Astrocyte of the hippocampus (primary cell): Measurements from ENCODE around the gene HLA-DMA.
"Not testable (repeated sequence)": the region's sequence is repeated elsewhere in the genome, so short reads cannot be mapped to it uniquely, and the experiment has no call there.

Experiments
- DNase-seq: peaks from one replicate; pipeline ENCODE4 v3.0.0; 2011; ENCODE audit warnings: low read depth, low spot score

The HLA-DMA gene

DNA sequence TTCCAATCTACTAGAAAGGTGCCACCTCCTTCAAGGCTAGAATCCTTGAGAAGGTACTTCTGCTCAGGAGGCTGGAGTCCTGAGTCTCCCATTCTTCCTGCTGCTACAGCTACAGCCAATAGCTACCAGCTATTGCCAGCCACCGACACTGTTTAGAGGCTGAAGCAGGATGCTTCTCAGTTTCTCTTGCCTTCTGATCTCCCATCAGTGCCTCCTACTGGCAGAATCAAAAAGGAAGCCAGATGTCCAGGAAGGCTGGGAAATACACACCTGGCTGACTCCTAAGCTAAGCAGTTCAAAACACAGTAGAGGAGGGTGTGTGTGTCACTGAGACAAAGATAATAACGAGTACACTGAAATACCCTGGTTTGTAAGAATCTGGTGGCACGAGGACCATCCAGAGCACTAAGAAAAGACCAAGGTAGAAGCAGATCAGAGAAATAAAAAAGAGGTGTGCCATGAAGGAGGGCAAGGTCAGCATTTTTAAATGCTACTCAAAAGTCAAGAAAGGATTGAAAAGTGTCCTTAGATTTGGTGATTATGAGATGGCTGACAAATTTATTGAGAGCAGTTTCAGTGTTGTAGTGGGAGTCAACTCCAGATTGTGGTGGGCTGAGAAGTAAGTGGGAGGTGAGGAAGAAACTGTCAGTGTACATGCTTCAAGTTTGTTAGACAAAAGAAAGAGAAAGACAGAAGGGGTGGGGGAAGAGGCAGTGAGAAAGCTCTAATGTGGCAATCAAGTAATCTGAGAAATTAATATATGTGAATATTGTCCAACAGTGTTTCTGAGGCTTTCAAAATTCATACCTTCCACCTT is 2.3 kb upstream of the HLA-DMA start:
- DNase-seq: no peak

DNA sequence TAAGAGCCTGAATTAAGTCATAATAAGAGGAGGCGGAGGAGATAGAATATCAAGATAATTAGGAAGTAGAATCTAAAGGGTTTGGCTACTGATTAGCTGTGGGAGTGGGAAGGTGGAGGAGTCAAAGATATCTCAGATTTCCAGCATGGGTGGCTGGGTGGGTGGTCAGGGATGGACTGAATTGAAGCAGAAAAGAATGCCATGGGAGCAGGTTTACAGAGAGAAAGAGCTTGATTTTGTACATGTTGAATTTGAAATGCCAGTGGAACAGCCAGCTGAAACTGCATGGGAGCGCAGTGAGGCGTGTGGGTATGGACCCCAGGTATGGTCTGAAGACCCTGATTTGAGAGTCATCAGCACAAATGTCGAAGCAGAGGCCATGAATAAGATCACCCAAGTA is 1.4 kb upstream of the HLA-DMA start:
- no peak for DNase-seq

DNA sequence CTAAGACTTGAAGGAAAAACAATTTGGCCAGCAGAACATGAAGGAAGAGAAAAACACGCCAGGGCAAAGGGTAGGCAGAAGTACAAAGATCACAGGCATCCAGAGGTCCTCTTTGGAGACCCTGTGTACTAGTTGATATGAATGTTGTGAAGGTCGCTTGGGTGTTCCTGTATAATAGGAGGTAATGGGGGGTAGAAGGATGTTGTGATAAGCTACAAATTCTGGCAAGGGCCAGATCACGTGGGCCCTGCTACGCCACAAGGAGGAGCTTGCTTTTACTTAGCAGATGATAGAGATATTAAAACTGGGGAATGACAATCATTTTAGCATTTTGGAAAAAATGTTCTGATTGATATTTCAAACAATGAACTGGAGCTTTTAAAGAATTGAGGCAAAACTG is 878 bp upstream of the HLA-DMA start:
- no peak for DNase-seq

DNA sequence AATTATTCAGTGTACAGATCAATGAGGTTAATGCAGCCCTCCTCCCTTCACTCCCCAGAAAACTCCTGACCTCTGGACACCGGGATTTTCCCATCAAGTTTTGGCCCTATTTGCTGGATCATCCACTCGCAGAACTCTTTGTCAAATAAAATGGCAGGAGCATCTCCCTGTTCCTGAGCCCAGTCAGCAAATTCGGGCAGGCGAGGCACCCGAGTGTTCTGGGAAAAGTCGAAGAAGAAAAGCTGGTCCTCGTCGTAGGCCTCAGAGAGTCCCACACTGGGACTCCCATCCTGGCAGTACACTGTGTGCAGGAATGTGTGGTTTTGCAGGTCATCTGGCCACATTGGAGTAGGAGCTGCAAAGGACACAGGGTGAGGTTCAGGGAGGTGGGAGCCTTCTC is 2.4 kb downstream of the HLA-DMA start:
- no peak for DNase-seq

DNA sequence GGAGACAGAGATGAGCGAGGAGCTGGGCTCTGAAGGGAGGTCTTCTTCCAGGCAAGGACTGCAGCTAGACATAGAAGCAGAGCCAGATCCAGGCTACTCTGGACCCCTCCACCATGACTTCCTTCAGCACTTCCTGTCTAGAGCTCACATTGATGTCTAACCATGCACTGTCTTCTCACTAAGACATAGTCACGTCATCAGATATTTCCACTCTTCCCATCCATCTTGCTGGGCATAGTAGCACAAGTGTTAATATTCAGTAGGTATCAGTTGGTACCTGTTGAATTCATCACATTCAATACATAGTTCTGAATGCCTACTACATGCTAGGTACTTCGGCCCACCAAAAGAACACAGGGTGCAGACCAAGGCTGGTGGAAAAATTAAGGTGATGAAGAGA is 2.9 kb downstream of the HLA-DMA start:
- DNase-seq: no peak

DNA sequence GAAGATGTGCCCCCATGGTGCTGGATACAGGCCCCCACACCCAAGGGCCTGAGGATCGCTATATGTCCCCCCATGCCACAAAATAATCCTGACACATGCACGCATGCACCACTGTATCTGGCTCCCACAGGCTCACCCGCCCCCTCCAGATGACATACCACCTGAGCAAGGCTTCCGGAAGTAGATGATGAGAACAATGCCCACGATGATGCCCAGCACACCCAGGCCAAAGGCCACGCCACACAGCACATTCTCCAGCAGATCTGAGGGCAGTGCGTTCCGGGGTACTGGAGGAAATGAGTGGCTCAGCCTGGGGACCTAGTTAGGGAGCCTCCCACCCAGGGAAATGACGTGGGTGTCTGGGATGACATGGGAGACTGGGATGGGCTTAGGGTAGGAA is 3.8 kb downstream of the HLA-DMA start:
- DNase-seq: no peak

DNA sequence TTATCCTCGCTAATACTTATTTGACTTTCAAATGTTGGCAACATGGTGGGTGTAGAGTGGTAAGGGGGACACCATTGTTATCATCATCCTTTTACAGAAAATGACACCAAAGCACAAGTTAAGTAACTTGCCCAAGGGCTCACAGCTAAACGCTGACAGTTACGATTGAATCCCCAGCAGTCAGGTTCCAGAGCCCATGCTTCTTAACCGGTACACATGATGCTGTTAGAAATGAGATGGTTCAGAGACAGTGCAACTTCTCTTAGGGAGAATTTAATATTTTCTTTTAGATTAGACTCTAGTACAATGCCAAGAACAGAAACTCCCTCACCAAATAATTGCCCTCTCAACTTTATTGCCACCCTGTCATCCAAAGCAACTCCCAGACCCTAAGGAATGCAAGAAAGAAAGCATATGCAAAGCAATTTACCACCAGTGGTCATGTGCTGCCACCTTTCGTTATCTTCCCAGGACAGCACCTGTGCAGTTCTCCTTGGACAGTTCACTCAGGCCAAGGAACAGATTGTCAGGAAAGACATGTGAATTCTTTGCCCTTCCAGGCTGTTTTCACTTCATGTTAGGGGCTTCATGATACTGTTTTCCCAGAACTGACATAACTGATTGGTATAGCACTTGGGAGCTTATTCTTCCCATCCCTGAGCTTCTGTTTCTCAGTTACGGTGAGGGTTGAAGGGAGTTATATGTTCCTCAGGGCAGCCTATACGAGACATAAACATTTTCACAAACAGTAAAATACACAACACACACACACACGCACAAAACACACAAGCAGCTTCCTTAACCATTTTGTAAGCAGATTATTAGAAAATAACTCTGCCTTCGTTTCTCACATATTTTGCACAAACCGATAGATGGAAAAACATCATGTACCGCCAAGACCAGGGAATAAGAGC is 5.1 kb downstream of the HLA-DMA start:
- DNase-seq: peak; percentile 47

DNA sequence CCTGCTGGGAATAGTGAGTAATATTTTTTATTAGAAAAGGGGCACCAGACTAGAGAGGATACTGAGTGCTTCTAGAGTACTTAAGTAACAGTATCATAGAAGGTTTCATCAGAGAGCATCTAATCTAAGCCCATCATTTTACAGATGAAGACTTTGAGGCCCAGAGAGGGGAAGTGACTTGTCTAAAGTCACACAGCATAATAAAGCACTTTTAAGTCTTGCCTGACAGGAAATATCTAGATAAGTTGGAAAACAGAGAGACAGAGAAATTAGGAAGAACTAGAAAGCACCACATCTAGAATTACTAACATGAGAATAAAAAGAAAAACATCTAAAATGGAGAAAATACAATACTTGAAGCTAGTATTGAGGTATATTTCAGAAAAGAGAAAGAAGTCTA is 6.0 kb downstream of the HLA-DMA start:
- DNase-seq: no peak

DNA sequence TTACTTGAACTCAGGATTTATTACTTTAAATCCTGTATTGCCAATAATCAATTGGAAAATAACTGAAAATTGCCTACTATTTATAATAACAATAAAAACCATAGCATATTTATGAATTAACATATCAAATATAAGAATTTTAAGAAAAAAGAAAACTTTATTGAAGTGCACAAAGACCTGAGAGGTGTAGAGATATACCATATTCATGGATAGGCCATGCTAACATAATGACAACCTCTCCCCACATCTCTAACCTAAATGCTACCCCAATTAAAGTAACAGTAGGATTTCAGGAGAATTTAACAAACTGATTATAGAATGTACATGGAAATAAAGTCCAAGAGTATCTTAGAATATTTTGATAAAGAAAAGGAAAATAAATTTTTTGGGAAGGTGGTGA is 6.9 kb downstream of the HLA-DMA start:
- DNase-seq: no peak

DNA sequence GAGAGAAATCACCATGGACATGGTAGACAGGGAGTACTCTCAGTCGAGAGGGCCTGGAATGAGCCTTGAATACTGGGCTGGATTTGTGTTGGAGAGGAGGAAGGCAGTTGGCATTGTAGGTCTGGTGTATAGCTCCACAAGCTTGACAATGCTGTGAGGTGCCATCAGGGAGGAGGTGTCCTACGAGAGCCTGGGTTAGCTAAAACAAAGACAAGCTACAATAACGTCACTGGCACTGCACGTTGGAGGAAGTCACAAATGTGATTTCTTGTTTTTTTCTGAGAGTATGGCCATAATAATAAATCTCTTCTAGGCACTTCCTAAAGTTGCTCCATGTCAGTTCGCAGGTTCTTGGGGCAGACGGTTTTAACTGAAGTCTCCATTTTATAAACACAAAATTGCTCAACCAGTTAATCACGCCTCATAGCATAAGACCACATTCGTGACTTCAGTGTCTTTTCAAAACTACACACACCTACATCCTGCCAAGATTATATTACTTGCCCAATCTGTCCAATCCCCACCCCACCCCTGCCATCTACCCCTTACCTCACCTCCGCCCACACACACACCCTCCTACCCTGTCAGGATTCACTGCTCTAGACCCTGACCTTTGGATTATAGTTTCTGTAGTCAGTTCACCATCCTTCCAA is 7.7 kb downstream of the HLA-DMA start:
- DNase-seq: no peak

DNA sequence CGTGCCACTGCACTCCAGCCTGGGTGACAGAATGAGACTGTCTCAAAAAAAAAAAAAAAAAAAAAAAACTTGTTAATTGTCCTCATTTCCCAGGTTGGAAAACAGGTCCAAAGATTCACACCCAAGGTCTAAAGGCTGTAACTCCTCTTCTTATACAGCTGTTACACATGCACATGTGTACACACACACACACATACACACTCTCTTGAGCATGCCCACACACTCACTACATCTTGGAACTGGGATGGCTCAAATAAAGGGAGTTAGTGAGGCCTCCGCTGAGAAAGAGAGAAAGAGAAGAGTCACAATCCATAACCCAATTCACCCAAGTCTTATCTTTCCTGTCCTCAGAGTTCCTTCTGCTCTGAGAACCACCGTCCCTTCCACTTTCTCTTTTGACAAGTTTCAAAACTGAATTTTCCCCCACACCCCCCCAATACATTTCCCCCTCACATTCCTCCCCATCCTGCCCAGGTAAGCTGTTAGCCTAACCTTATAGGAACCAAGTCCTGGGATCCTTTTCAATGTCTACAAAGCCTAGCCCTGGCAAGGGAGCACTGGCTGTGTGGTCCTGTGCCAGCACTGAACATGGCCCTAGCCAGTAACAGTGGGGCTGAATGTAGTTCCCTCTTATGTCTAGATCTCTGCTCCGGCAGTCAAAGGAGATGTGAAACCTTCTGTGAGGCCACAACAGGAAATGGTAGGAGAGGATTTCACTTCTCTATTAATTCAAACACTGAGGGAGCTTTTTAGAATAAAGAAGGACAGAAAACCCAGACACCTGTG is 8.8 kb downstream of the HLA-DMA start:
- DNase-seq: no peak

DNA sequence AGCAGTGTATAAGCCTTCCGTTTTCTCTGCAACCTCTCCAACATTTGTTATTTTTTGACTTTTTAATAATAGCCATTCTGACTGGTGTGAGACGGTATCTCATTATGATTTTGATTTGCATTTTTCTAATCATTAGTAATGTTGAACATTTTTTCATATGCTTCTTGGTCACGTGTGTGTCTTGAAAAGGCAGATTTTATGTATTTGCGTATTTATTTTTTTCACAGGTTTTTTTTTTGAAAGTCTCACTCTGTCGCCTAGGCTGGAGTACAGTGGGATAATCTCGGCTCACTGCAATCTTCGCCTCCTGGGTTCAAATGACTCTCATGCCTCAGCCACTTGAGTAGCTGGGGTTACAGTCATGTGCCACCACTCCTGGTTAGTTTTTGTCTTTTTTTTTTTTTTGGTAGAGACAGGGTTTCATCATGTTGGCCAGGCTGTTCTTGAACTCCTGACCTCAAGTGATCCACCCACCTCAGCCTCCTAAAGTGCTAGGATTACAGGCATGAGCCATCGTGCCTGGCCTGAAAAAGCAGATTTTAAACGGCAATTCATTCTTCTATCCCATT is 10.3 kb downstream of the HLA-DMA start:
- DNase-seq: not testable (repeated sequence)

DNA sequence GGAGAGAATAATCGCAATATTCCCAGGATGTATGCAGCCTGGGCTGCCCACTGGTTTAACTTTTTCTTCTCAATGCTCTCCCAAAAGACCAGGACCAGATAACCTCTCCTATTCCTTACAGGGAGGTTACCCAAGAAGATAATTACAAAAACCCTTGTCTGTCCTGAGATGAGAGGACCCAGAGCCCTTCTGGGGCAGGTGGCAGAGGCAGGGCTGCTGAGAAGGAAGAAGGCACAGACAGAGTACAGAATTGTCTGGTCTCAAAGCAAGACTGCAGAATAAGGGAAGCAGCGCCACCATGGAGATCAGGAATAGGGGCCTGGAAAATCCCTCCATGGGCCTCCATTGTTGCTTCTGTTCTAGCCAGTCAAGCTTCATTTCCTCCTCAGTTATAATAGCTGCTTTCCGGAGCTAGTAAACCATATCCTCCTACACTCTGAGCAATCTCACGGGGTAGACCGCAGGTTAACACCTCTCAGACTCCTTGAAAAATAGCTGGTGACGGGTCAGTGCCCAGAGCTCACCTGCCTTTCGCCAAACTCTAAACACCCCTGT is 11.6 kb downstream of the HLA-DMA start:
- DNase-seq: no peak

DNA sequence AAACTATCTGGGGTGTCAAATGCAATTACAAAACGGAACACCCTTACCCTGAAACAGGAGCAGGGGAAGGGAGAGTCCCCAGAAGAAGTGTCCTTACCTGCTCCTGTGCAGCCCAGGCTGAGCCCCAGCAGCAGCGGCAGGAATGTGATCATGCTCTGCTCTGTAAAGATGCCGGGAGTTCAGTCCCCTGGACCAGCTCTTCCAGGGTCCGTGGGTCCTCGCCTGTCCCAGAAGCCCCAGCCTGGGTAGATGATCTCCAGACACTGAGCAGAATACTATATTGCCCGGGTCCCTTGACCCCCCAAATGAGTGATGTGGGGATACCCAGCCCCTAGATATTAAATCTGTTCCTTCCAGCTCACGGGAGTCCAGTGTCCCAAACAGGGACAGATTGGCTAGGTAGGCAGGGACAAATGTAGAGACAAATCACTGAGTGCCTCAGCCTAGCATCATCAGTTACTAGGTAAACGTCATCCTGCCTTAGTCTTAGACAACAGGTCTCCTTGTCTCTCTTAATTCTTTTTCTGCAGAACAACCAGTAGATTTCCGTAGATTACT is 12.2 kb downstream of the HLA-DMA start, which contains the start of gene HLA-DMB:
Gene HLA-DMB (minus strand): TSS at position 373 of the 558 bp plus-strand sequence. CDS start 221 bp downstream, at position 152.
- peak; percentile 87 for DNase-seq

DNA sequence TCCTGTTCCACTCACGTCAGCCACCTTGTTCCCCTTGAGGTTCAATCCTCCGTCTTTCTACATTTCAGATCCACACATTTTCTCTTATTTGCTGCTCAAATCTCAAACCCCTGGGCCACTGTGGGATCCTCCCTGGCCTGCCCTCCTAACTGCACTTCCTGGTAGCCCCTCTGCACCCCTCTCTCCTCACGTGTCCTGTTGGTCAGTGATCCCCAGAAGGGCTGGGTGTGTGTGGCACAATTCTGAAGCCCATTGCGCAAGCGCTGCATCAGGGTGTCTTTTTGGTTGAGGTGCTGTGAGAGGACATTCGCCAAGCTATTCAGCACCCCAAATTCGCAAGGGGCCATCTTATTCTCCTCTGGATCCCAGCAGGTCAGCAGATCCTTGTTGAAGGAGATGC is 14.4 kb downstream of the HLA-DMA start:
- no peak for DNase-seq

DNA sequence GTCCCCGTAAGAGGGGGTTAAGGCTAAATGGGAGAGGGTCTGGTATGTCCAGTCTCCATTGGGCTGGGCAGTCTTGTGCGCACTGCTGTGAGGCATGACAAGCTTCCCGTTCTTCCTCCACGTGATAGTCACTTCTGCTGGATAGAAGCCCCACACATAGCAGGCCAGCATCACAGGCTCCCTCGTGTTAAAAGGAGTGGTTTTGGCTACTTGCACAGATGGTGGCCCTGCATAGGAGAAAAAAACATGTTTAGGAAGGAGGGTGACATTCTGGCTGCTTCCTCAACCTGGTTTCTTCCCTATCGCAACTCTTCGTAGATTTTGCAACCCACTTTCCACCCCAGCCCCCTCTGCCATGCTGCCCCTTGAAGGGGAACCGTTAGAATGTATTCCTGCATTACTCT is 15.7 kb downstream of the HLA-DMA start:
- no peak for DNase-seq

DNA sequence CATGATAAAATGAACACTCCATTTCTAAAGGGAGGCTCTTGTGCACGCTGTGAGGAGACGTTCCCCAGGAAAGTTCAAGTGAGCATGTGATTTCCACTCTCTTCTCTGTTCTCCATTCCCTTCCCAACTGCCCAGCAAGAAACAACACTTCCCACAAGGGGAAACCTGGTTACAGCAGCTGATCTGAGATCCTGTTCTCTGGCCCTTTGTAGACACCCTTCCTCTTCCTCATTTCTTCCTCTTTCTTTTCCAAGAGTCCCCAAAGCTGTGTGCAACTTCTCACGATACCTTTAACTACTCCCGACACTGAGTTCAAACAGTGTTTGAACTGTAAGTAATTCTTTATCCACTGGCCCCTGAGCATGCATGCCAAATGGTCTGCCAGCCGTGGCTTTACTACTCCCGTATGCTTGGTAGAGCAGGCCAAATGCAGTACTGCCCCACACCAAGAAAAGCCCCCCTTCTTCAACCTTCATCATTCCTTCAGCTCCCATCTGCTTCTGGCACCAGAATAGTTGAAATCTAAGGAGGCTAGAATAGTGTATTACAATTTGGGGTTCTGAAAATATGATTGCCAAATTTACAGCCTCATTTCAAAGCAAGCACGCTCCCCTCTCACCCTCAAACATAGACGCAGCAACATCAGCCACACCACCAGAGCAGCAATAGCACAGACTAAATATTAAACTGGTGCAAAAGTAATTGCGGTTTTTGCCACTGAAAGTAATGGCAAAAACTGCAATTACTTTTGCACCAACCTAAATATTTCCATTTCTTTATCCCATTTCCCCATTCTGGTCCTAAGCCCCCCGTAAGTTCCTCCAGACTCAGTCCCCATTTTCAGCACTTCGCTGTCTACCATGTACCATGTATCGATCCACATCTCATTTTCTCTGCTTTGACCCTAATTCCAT is 16.4 kb downstream of the HLA-DMA start:
- no peak for DNase-seq

DNA sequence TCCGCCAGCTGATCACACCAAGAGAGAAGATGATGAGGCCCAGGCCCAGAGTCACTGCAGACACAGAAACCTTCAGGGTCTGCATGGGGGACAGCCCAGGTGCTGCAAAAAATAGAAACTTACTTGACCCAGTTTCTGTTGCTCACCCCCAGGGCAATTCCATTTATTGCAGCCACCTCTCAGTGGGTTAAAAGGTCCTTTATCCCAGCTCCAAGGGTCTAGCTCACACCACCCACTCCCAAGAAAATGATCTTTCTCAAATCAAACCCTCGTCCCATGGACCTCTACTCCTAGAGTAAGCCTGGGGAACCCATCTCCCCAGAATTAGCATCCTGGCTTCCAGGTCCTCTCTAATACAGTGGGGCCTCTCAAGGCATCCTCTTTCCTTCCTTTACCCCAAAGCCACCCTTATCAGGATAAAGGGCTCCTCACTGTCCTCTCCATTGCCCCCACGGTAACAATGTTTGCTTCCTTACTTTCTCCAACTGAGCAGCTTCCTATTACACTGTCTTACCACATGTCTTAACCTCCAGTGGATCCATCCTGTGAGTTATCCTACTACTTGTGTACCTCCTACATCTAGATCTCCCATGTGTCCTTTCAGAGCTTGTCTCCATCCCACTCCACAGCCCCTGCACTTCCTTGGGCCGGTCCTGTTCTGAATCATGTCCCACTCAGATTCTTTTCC is 17.2 kb downstream of the HLA-DMA start:
- no peak for DNase-seq

DNA sequence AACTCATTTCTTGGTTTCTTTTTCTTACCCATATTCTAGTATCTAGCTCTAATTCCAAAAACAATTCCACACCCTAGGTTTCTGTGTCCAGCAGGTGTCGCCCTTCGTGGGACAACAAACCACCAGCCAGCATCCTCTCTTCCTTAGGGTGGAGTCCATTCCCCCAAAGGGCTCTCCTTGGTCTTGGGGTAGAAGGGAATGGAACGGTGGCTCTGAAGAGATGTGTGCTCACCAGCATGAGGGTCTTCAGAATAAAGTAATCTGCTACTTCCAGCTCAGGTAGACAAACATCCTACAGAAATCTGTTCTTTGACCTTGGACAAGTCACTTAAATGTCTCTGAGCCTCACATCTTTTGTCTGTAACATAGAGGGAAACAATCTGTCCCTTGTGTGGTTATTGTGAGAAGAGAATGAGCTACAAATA is 19.2 kb downstream of the HLA-DMA start:
- DNase-seq: peak; percentile 81
